Measurements from ENCODE around the gene HK1. TPM values are rescaled to one million over a fixed set of nuclear protein-coding genes. Genes with fewer than 3 reads are reported as not detected.

The HK1 gene
- total RNA-seq, 1 experiment from 2014 or later: 98.8 TPM

DNA sequence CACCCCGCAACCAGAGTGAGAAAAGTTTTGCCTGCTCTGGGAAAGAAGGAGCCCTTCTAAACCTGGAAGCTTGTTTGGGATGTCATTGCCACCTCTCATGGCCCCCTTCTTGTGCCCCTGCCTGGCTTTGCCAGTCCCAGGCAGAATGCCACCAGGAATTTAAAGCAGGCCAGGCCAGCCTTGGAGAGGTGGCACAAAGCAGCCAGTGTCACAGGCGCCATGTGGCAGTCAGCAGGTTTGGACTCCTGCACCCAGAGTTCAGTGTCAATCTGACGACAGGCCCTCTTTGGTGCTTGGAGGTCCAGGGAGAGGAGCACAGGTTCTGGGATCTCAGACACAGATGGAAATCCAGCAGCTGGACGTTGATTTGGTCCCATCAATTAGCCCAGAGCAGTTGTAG is 12.7 kb downstream of the HK1 start:
- H3K56ac ChIP-seq (ENCODE audit: insufficient read length, low read depth, low read length): no peak overlapping the region
- Mint-ChIP-seq H3K27me3 (ENCODE audit: low read depth) (peaks cover 3% of the 10 kb centered on the region; the same call in 1 of the 2 replicates), H3K4me1 (peaks cover 12 to 15% of the 10 kb centered on the region in 2 experiments), H3K4me3 (no peak overlapping the region), H3K36me3 (ENCODE audit: insufficient read depth in 1 of 3, low read depth in 3 of 3) (no peaks in the 10 kb centered on the region), H3K9me3 (no peaks in the 10 kb centered on the region), H3K27ac (no peak overlapping the region; a peak in 1 of 7 replicates)
- no peak overlapping the region for H3T11ph ChIP-seq (ENCODE audit: low read length)
- no CpG with 5 or more reads among the region's 4 CpGs for WGBS (ENCODE audit: extremely low coverage, insufficient read length, low lambda C conversion rate)
- H4K20me1 ChIP-seq (ENCODE audit: control insufficient read depth, insufficient read depth, insufficient read length): no peaks in the 10 kb centered on the region
- no peak overlapping the region for H4K91ac ChIP-seq (ENCODE audit: insufficient read length, low read depth, low read length)
- no peaks in the 10 kb centered on the region for H3K79me1 ChIP-seq (ENCODE audit: insufficient read depth, low read depth, low read length, poor library complexity, severe bottlenecking)
- TF ChIP-seq, protein P1, sequence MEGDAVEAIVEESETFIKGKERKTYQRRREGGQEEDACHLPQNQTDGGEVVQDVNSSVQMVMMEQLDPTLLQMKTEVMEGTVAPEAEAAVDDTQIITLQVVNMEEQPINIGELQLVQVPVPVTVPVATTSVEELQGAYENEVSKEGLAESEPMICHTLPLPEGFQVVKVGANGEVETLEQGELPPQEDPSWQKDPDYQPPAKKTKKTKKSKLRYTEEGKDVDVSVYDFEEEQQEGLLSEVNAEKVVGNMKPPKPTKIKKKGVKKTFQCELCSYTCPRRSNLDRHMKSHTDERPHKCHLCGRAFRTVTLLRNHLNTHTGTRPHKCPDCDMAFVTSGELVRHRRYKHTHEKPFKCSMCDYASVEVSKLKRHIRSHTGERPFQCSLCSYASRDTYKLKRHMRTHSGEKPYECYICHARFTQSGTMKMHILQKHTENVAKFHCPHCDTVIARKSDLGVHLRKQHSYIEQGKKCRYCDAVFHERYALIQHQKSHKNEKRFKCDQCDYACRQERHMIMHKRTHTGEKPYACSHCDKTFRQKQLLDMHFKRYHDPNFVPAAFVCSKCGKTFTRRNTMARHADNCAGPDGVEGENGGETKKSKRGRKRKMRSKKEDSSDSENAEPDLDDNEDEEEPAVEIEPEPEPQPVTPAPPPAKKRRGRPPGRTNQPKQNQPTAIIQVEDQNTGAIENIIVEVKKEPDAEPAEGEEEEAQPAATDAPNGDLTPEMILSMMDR (conservative IDR thresholded peaks at IDR 0.05): no peak
- H2BK120ac ChIP-seq (ENCODE audit: low read depth, low read length, poor library complexity, severe bottlenecking): no peak overlapping the region
- no peak overlapping the region for H3K23ac ChIP-seq (ENCODE audit: insufficient read length, low read depth, low read length)
- H3K27me3 ChIP-seq (ENCODE audit: insufficient read depth, low read length): no peaks in the 10 kb centered on the region
- no peak overlapping the region for H4K8ac ChIP-seq (replicated peaks; ENCODE audit: insufficient read length, low read depth, low read length)
- H3K4ac ChIP-seq (ENCODE audit: low read depth, low read length): no peak overlapping the region
- H3K79me2 ChIP-seq (ENCODE audit: insufficient read depth, low read length): no peaks in the 10 kb centered on the region
- H3K27ac ChIP-seq (ENCODE audit: insufficient read length, low read depth, low read length): no peak overlapping the region
- H2AFZ ChIP-seq (ENCODE audit: low read length): no peak overlapping the region
- H2BK5ac ChIP-seq (ENCODE audit: insufficient read length, low read length): no peak overlapping the region
- no peak overlapping the region for H4K5ac ChIP-seq (ENCODE audit: insufficient read length, low read depth, low read length)
- H3K14ac ChIP-seq (ENCODE audit: insufficient read depth, low read length): no peak overlapping the region
- H3K4me1 ChIP-seq (ENCODE audit: insufficient read depth, low read length): no peaks in the 10 kb centered on the region
- H2BK20ac ChIP-seq (ENCODE audit: low read depth, low read length, poor library complexity, severe bottlenecking): no peak overlapping the region
- H2AK5ac ChIP-seq (ENCODE audit: insufficient read length, low read length): no peak overlapping the region
- H2BK12ac ChIP-seq (ENCODE audit: insufficient read length, low read depth, low read length): no peak overlapping the region
- H3K18ac ChIP-seq (ENCODE audit: insufficient read length, low read depth, low read length): no peak overlapping the region
- no peaks in the 10 kb centered on the region for H3K23me2 ChIP-seq (ENCODE audit: insufficient read length, low read depth, low read length, poor library complexity, severe bottlenecking)
- no peak overlapping the region for H2BK15ac ChIP-seq (ENCODE audit: low read depth, low read length)
- no peak overlapping the region for H3K4me2 ChIP-seq (ENCODE audit: insufficient read depth, insufficient read length, low read length)
- H3K9me3 ChIP-seq (ENCODE audit: control insufficient read depth, low read depth, low read length): no peaks in the 10 kb centered on the region
- H3K9ac ChIP-seq (ENCODE audit: extremely low read depth, insufficient read length, low read length): no peak overlapping the region
- no peak for DNase-seq

Measured in H9 (cell line).